ENCODE results near the gene C6orf52. TPM values are rescaled to one million over a fixed set of nuclear protein-coding genes. Genes with fewer than 3 reads are reported as not detected.

C6orf52 gene
- total and polyA plus RNA-seq, 9 of the 15 experiments (the other 6 are each of a cell fraction or from before 2014, with no cell fraction given): 6.7 to 37.0 (median 11.1) TPM

GRCh38 chr6:10643201-10643651 is 51.2 kb downstream of the C6orf52 start (continued):
- TF ChIP-seq EP400 (IDR thresholded peaks at IDR 0.05) (0 out of 2 replicates have a peak, but pooled peaks have one; percentile 31), BRD9 (IDR thresholded peaks at IDR 0.05; ENCODE audit: low read depth, partially characterized antibody) (no peak), RFX1 (IDR thresholded peaks at IDR 0.05) (no peak), DPF2 (IDR thresholded peaks at IDR 0.05) (peak; percentile 94), NCOR1 (IDR thresholded peaks at IDR 0.05) (peak; percentile 55; the same call in 1 of the 2 replicates), ESRRA (IDR thresholded peaks at IDR 0.05; ENCODE audit: borderline replicate concordance, low read depth) (peak; percentile 78), ZBTB11 (CRISPR knock-in tag; IDR thresholded peaks at IDR 0.05) (no peak), FOXK2 (conservative IDR thresholded peaks at IDR 0.05 in 1 of 2, IDR thresholded peaks at IDR 0.05 in 1 of 2; ENCODE audit: low read depth in 2 of 2) (peak in 1 of 2 experiments; percentile 57; a peak in 2 of 4 replicates), TBL1XR1 (IDR thresholded peaks at IDR 0.05; ENCODE audit: low read length in 2 of 2) (peak in 1 of 2 experiments; percentile 55; a peak in 1 of 4 replicates), BHLHE40 (IDR thresholded peaks at IDR 0.05; ENCODE audit: low read length) (no peak), HDAC3 (IDR thresholded peaks at IDR 0.05; ENCODE audit: borderline replicate concordance, partially characterized antibody) (no peak), ELF4 (CRISPR knock-in tag; IDR thresholded peaks at IDR 0.05) (peak; percentile 95), HNRNPL (IDR thresholded peaks at IDR 0.05; ENCODE audit: low read depth, low read length) (no peak), GABPB1 (CRISPR knock-in tag; IDR thresholded peaks at IDR 0.05) (peak; percentile 60; the same call in 1 of the 2 replicates), ZNF444 (CRISPR knock-in tag; IDR thresholded peaks at IDR 0.05) (no peak), ZNF551 (CRISPR knock-in tag; IDR thresholded peaks at IDR 0.05) (no peak), BCOR (IDR thresholded peaks at IDR 0.05) (peak; percentile 67), RAD21 (CRISPR knock-in tag; conservative IDR thresholded peaks at IDR 0.05 in 1 of 2, IDR thresholded peaks at IDR 0.05 in 1 of 2) (peak in 1 of 2 experiments; percentile 20; a peak in 1 of 4 replicates)
- TF ChIP-seq, protein P1, sequence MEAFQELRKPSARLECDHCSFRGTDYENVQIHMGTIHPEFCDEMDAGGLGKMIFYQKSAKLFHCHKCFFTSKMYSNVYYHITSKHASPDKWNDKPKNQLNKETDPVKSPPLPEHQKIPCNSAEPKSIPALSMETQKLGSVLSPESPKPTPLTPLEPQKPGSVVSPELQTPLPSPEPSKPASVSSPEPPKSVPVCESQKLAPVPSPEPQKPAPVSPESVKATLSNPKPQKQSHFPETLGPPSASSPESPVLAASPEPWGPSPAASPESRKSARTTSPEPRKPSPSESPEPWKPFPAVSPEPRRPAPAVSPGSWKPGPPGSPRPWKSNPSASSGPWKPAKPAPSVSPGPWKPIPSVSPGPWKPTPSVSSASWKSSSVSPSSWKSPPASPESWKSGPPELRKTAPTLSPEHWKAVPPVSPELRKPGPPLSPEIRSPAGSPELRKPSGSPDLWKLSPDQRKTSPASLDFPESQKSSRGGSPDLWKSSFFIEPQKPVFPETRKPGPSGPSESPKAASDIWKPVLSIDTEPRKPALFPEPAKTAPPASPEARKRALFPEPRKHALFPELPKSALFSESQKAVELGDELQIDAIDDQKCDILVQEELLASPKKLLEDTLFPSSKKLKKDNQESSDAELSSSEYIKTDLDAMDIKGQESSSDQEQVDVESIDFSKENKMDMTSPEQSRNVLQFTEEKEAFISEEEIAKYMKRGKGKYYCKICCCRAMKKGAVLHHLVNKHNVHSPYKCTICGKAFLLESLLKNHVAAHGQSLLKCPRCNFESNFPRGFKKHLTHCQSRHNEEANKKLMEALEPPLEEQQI (IDR thresholded peaks at IDR 0.05): no peak
- TF ChIP-seq, protein P2, sequence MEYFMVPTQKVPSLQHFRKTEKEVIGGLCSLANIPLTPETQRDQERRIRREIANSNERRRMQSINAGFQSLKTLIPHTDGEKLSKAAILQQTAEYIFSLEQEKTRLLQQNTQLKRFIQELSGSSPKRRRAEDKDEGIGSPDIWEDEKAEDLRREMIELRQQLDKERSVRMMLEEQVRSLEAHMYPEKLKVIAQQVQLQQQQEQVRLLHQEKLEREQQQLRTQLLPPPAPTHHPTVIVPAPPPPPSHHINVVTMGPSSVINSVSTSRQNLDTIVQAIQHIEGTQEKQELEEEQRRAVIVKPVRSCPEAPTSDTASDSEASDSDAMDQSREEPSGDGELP (CRISPR knock-in tag; IDR thresholded peaks at IDR 0.05; ENCODE audit: borderline replicate concordance): peak; percentile 57; the same call in 1 of the 2 replicates
